Hepatocyte (in vitro differentiated cells): ENCODE results near the gene SERINC4. TPM values are rescaled to one million over a fixed set of nuclear protein-coding genes. Genes with fewer than 3 reads are reported as not detected.

Experiments
- DNase-seq: peaks from one replicate; pipeline ENCODE4 v3.0.0-alpha.2; 2016; ENCODE audit warnings: low spot score
- H2AFZ ChIP-seq: fragments of 200-600 bp; sonication (generic); 2 replicates; pipeline ENCODE4 v1.6.0; 2016; ENCODE audit warnings: antibody characterized with exemption, mild to moderate bottlenecking
- H3K27ac ChIP-seq: fragments of 200-600 bp; sonication (generic); 2 replicates; pipeline ENCODE4 v1.5.1; 2016; ENCODE audit warnings: mild to moderate bottlenecking
- H3K27me3 ChIP-seq: fragments of 200-600 bp; sonication (generic); 2 replicates; pipeline ENCODE4 v1.6.1; 2016
- H3K36me3 ChIP-seq: fragments of 200-600 bp; sonication (generic); replicated peaks from 2 replicates; pipeline ENCODE4 v1.5.1; 2016; ENCODE audit warnings: low read depth; ENCODE audit not compliant: insufficient read depth
- H3K4me1 ChIP-seq: fragments of 200-600 bp; sonication (generic); 2 replicates; pipeline ENCODE4 v1.5.1; 2016; ENCODE audit warnings: mild to moderate bottlenecking, moderate library complexity; ENCODE audit not compliant: insufficient read depth
- H3K4me2 ChIP-seq: fragments of 200-600 bp; sonication (generic); 2 replicates; pipeline ENCODE4 v1.6.0; 2016
- H3K4me3 ChIP-seq: fragments of 200-600 bp; sonication (generic); 2 replicates; pipeline ENCODE4 v1.5.1; 2016; ENCODE audit warnings: mild to moderate bottlenecking
- H3K79me2 ChIP-seq: fragments of 200-600 bp; sonication (generic); 2 replicates; pipeline ENCODE4 v1.6.0; 2017; ENCODE audit warnings: mild to moderate bottlenecking
- H3K9me2 ChIP-seq: fragments of 200-600 bp; sonication (generic); replicated peaks from 2 replicates; pipeline ENCODE4 v1.6.0; 2017; ENCODE audit warnings: mild to moderate bottlenecking; ENCODE audit not compliant: insufficient read depth
- H3K9me3 ChIP-seq: fragments of 200-600 bp; sonication (generic); 2 replicates; pipeline ENCODE4 v1.5.1; 2016; ENCODE audit warnings: low read depth, mild to moderate bottlenecking
- H4K20me1 ChIP-seq: fragments of 200-600 bp; sonication (generic); 2 replicates; pipeline ENCODE4 v1.6.0; 2016; ENCODE audit warnings: mild to moderate bottlenecking; ENCODE audit not compliant: insufficient read depth, poor library complexity, severe bottlenecking
- EZH2 ChIP-seq: fragments of 200-600 bp; sonication (generic); IDR thresholded peaks from 2 replicates; pipeline ENCODE4 v1.6.1; 2016; ENCODE audit warnings: antibody characterized with exemption, mild to moderate bottlenecking, borderline replicate concordance
- EZH2phosphoT487 ChIP-seq: fragments of 200-600 bp; sonication (generic); IDR thresholded peaks from one replicate; pipeline ENCODE4 v1.6.1; 2018; ENCODE audit warnings: antibody characterized with exemption, mild to moderate bottlenecking, low read depth, moderate library complexity; ENCODE audit not compliant: unreplicated experiment, severe bottlenecking
- WGBS: methylation state at CpG from one replicate; pipeline ENCODE4 v1.1.6; 2016; ENCODE audit warnings: low lambda C conversion rate; ENCODE audit errors: missing lambda C conversion rate; 5-methylcytosine and 5-hydroxymethylcytosine counted together
- polyA plus RNA-seq: library from polyadenylated mRNA; unstranded; fragments of >200 nt; fragmentation: Nextera tagmentation; extraction: Ambion mirVana; gene quantifications from 2 replicates; pipeline ENCODE4 v1.2.1, GENCODE V29; 2016
- total RNA-seq: library from RNA; depleted of rRNA; stranded (reverse); fragments of >200 nt; gene quantifications from 2 replicates; pipeline ENCODE4 v1.2.3, GENCODE V29; 2014
- TF ChIP-seq, protein P1 (sequence below): fragments of 200-600 bp; sonication (generic); IDR thresholded peaks from 2 replicates; pipeline ENCODE4 v1.5.1; 2016; ENCODE audit warnings: antibody characterized with exemption, mild to moderate bottlenecking; ENCODE audit not compliant: poor library complexity

SERINC4 gene
- total and polyA plus RNA-seq, 2 experiments from 2014 or later: 0.10 TPM; not detected in 1

DNA sequence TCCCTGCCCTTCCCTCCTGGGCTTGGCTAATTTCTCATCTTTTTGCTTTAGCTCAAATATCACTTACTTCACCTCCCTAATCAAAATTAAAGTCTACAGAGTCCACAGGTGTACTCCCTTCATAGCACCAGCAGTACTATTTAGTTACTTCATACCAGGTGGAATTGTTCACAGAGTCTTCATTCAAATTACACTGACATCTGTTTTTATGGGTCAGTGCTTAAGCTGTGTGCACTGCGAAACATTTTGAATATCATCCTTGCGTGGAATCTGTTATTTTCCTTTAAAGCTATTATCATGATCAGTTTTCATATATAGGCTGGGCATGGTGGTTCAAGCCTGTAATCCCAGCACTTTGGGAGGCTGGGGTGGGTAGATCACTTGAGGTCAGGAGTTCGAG is 10.6 kb downstream of the SERINC4 start:
- TF ChIP-seq EZH2 (no peak), EZH2phosphoT487 (no peak)
- TF ChIP-seq, protein P1, sequence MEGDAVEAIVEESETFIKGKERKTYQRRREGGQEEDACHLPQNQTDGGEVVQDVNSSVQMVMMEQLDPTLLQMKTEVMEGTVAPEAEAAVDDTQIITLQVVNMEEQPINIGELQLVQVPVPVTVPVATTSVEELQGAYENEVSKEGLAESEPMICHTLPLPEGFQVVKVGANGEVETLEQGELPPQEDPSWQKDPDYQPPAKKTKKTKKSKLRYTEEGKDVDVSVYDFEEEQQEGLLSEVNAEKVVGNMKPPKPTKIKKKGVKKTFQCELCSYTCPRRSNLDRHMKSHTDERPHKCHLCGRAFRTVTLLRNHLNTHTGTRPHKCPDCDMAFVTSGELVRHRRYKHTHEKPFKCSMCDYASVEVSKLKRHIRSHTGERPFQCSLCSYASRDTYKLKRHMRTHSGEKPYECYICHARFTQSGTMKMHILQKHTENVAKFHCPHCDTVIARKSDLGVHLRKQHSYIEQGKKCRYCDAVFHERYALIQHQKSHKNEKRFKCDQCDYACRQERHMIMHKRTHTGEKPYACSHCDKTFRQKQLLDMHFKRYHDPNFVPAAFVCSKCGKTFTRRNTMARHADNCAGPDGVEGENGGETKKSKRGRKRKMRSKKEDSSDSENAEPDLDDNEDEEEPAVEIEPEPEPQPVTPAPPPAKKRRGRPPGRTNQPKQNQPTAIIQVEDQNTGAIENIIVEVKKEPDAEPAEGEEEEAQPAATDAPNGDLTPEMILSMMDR: no peak
- H3K27ac ChIP-seq: no peak overlapping the region
- peaks cover 11% of the 10 kb centered on the region for H4K20me1 ChIP-seq
- H3K79me2 ChIP-seq: peaks cover 21% of the 10 kb centered on the region
- H3K9me2 ChIP-seq: no peaks in the 10 kb centered on the region
- H3K36me3 ChIP-seq: no peaks in the 10 kb centered on the region
- no peak overlapping the region for H3K4me2 ChIP-seq
- H3K27me3 ChIP-seq: no peaks in the 10 kb centered on the region
- no peaks in the 10 kb centered on the region for H3K9me3 ChIP-seq
- no peak overlapping the region for H2AFZ ChIP-seq
- H3K4me1 ChIP-seq: peaks cover 15% of the 10 kb centered on the region
- H3K4me3 ChIP-seq: no peak overlapping the region
- no peak for DNase-seq
- WGBS: 97% methylated on average over 3 of the region's 3 CpGs

DNA sequence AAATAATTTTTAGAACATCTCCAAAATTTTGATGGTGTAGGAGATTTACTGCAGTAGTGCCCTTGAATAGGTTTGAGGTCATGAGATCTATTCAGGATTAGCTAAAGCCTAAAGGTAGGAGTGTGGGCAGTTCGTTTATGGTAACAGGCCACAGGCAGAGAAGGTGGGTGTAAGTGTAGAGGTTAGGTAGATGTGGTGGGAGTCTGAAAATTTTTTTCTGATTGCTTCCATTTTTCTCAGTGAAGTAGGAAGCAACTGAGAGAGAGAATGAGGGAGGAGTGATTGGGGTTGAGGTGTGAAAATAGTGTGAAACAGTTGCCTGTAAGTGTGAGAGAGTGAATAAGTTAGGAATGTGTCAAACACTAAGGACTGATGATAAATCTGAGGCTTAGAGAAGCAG is 21.0 kb downstream of the SERINC4 start:
- 90% methylated on average over 1 of the region's 1 CpG for WGBS
- TF ChIP-seq, protein P1: no peak
- TF ChIP-seq EZH2: no peak
- no peak for TF ChIP-seq EZH2phosphoT487
- H2AFZ ChIP-seq: no peak overlapping the region
- H3K4me2 ChIP-seq: no peak overlapping the region
- H3K27ac ChIP-seq: no peak overlapping the region
- H3K4me1 ChIP-seq: peaks cover 5% of the 10 kb centered on the region
- H3K27me3 ChIP-seq: no peaks in the 10 kb centered on the region
- H3K36me3 ChIP-seq: no peaks in the 10 kb centered on the region
- no peaks in the 10 kb centered on the region for H3K9me2 ChIP-seq
- no peaks in the 10 kb centered on the region for H3K79me2 ChIP-seq
- DNase-seq: no peak
- no peak overlapping the region for H3K4me3 ChIP-seq
- H3K9me3 ChIP-seq: no peaks in the 10 kb centered on the region
- H4K20me1 ChIP-seq: no peaks in the 10 kb centered on the region

DNA sequence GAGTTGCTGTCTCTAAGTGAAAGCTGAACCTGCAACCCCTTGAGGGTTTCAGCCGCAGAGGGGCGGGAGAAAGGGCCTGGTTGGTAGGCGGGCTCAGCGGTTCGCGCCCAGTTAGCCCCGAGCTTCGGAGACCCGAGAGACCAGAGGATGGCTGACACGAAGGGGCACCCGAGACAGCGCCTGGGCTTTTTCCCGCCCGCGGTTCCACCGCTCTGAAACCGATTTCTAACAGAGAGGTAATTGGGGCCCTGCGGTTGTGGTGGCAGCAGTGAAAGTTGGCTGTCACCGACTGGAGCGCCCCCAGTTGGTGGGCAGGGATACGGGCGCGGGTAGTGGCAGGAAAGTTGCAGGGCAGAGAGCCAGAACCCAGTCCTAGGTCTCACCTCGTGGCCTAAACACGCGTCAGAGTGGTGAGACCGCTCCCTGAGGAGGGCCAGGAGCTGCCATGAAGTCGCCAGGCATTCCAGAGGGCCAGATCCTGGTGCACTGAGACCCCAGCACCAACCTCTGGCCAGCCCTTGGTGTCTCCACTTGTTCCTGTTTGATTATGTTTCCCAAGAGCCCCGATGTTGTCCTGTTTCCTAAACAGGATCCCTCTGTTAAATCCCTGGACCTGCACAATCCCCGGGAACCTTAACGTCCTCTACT is 22.6 kb downstream of the SERINC4 start:
- H4K20me1 ChIP-seq: no peaks in the 10 kb centered on the region
- H3K9me3 ChIP-seq: no peaks in the 10 kb centered on the region
- H3K4me3 ChIP-seq: peak overlapping the region; percentile 57
- TF ChIP-seq, protein P1: peak; percentile 86
- no peak for TF ChIP-seq EZH2
- no peak for TF ChIP-seq EZH2phosphoT487
- H3K4me2 ChIP-seq: peak overlapping the region; percentile 82
- 7% methylated on average over 31 of the region's 31 CpGs for WGBS
- peak; percentile 86 for DNase-seq
- H3K79me2 ChIP-seq: no peaks in the 10 kb centered on the region
- H3K9me2 ChIP-seq: no peaks in the 10 kb centered on the region
- peaks cover 5% of the 10 kb centered on the region for H3K4me1 ChIP-seq
- peak overlapping the region; percentile 72 for H3K27ac ChIP-seq
- H3K27me3 ChIP-seq: no peaks in the 10 kb centered on the region
- no peaks in the 10 kb centered on the region for H3K36me3 ChIP-seq
- H2AFZ ChIP-seq: peak overlapping the region; percentile 91
